CD4-positive, alpha-beta T cell treated with Interleukin-10 for 1 hour (primary cell): Measurements from ENCODE around the gene OR5H14.
"Not testable (repeated sequence)": the region's sequence is repeated elsewhere in the genome, so short reads cannot be mapped to it uniquely, and the experiment has no call there.

Experiments
- DNase-seq: peaks from one replicate; pipeline ENCODE4 v3.0.0-alpha.2; 2020

OR5H14 gene

DNA sequence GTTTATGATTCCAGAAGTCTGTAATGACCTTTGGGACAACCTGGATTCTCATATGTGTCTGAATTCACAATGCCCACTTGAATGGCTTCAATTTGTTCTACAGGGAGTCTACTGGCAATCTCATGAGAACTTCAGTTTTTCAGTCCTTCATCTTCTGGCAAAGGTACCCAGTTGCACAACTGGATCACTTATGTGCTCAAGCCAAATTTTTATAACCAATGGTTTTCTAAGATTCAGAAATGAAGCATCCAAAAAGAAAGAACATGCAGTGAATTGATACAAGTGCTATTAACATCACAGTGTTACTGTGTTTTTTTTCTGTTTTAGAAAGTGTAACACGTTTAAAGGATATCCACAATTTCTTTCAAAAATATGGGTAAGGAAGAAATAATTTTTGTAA is at the start of gene OR5H14:
Gene OR5H14, plus strand, starts transcription at position 301 of the 400 bp plus-strand sequence. CDS start 1,907 bp downstream, outside the sequence.
- DNase-seq, result no peak

GRCh38 chr3:98099848-98100247 is 47.4 kb upstream of the OR5H14 start:
- no peak for DNase-seq

- DNase-seq, result no peak
Measured at GRCh38 chr3:98108162-98108561, 39.1 kb upstream of the OR5H14 start.

GRCh38 chr3:98109807-98110549 is 37.3 kb upstream of the OR5H14 start:
- DNase-seq, result no peak

- DNase-seq, result no peak
Measured at GRCh38 chr3:98110550-98110908, 36.8 kb upstream of the OR5H14 start.

- no peak for DNase-seq
Measured at GRCh38 chr3:98114264-98114663, 33.0 kb upstream of the OR5H14 start.

GRCh38 chr3:98115717-98116116 is 31.6 kb upstream of the OR5H14 start:
- no peak for DNase-seq

DNA sequence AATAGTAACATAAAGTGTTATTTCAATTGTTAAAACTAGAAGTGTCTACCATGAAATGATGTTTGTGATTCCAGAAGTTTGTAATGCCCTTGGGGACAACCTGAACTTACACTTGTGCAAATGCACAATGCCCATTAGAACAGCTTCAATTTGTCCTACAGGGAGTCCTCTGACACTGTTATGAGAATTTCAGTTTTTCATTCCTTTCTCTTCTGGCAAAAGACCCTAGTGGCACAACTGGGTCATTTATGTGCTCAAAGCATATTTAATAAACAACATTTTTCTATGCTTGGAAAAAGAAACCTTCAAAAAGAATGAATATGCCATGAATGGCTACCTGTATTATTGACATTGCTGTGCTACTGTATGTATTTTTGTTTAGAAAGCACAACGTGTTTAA is 16.9 kb upstream of the OR5H14 start, which contains the start of gene OR5H1:
Gene OR5H1, plus strand, starts transcription at position 301 of the 400 bp plus-strand sequence. CDS start 1,977 bp downstream, outside the sequence.
- no peak for DNase-seq

DNA sequence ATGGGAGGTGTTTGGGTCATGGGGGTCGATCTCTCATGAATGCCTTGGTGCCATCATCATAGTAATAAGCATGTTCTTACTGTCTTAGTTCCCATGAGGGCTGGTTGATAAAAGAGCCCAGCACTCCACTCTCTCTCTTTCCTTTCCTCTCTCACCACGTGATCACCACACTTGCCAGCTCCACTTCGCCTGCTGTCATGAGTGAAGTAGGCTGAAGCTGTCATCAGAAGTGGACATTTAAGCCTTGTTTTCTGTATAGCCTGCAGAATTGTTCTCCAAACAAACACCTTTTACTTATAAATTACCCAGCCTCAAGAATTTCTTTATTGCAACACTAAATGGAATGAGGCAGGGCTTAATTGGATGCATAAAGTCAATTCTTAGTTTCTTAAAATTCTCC is 10.6 kb upstream of the OR5H14 start:
- no peak for DNase-seq

DNA sequence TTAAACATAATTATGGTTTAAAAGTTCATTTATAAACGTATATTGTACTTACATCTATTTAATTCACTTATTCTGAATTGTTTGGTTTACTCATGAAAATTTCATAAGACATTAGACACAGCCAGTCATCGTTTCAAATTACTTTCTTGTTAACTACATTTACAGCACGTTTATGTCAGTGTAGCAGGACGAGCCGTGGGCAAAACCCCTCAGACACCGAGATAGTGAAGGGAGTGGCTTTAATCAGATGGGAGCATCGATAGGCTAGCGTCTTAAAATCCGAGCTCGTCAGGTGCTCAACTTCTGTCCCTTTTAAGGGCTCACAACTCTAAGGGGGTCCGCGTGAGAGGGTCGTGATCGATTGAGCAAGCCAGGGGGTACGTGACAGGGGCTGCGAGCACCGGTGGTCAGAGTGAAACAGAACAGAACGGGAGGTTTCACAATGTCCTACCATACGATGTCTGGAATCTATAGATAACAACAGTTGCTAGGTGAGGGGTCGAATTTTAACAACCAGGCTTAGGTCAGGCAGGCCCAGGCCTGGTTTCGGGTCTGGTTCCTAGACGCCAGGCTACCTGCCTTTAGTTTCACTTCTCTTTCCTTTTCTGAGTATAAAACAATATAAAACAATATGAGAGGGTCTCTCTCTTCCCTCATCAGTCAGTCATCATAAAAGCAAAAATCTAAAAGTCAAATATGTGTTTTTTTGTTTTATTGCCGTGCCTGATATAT is 9.3 kb upstream of the OR5H14 start:
- not testable (repeated sequence) for DNase-seq

- no peak for DNase-seq
Measured at GRCh38 chr3:98140531-98140930, 6.7 kb upstream of the OR5H14 start.

DNA sequence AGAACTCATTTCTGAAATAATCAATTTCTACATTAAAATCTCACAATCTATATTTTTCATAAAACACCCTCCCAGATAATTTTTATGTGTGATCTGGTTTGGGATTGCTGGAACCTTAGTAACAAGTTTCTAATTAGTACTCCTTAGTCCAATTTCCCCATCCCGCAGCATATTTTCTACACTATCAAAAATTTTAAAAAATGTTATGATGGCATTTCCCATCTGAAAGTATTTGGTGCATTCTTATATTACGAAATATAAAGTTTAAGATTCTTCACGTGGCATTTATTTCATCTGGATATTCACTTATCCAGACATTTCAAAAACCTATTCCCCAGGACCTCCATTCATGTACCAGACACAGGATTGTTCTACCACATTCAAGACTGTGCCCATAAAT is 1.5 kb downstream of the OR5H14 start:
- DNase-seq, result no peak

DNA sequence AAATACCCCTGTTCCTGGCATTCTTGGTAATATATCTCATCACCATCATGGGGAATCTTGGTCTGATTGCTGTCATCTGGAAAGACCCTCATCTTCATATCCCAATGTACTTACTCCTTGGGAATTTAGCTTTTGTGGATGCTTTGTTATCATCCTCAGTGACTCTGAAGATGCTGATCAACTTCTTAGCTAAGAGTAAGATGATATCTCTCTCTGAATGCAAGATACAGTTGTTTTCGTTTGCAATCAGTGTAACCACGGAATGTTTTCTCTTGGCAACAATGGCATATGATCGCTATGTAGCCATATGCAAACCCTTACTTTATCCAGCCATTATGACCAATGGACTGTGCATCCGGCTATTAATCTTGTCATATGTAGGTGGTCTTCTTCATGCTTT is 2.2 kb downstream of the OR5H14 start:
- DNase-seq, result not testable (repeated sequence)

GRCh38 chr3:98151241-98151640 is 4.0 kb downstream of the OR5H14 start:
- no peak for DNase-seq

- DNase-seq, result no peak
Measured at GRCh38 chr3:98166396-98166795, 19.1 kb downstream of the OR5H14 start, which contains the start of gene OR5H15. OR5H15 (plus strand) TSS chr3:98166696; CDS start chr3:98168700, 2,004 bp downstream.

- DNase-seq, result no peak
Measured at GRCh38 chr3:98171071-98171470, 23.8 kb downstream of the OR5H14 start.

- DNase-seq, result no peak
Measured at GRCh38 chr3:98172621-98173020, 25.3 kb downstream of the OR5H14 start.

DNA sequence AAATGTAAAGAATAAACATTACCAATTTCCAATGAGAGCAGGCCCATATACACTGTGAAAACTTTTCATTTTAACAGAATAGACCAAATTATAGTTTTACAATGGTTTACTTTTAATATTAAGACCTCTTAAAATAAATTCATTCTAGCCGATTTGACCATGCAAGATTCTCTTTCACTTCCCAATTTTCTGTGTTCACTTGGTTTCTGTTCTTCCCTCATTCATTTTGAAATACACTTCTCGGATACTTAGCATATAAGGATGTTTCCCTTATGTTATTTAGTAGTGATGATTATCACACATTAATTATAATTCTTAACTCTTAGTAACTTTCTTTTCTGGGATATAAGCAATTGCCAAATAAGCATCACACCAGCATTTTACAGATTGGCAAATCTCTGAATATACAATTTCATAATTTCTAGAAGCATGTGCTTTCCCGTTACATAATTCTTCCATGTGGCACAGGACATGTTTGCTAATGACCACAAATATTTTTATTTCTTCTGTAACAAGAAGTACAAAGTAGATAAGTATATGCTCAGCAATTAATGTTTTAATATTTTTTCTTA is 33.1 kb downstream of the OR5H14 start:
- no peak for DNase-seq

GRCh38 chr3:98182196-98182595 is 34.9 kb downstream of the OR5H14 start:
- no peak for DNase-seq

DNA sequence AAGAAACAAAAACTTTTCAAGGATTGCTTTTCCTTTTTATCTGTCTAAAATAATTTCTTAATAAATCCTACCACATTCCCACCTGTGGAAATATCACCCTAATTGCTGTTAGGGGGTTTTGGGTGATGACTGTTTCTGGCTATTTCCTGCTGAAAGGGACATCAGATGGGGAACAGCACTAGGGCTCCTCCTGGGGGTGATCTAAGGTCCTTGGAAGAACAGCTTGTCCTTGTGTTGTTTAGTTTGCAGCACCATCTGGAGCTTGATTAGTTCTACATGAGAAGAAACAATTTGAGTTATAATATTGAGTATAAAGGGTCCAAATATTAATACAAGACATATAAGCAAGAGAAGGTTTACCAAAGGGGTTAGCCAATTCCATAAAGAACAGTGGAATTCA is 37.9 kb downstream of the OR5H14 start:
- DNase-seq, result no peak

- peak; percentile 33 for DNase-seq
Measured at GRCh38 chr3:98188545-98188944, 41.3 kb downstream of the OR5H14 start.

DNA sequence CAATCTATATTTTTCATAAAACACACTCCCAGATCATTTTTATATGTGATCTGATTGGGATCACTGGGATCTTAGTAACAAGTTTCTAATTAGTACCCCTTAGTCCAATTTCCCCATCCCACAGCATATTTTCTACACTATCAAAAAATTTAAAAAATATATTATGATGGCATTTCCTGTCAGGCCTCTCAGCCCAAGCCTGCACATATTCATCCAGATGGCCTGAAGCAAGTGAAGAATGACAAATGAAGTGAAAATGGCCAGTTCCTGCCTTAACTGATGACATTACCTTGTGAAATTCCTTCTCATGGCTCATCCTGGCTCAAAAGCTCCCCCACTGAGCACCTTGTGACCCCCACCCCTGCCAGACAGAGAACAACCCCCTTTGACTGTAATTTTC is 43.6 kb downstream of the OR5H14 start:
- DNase-seq, result not testable (repeated sequence)

GRCh38 chr3:98196293-98196692 is 49.0 kb downstream of the OR5H14 start:
- DNase-seq, result not testable (repeated sequence)

- DNase-seq, result no peak
Measured at GRCh38 chr3:98199020-98199419, 51.7 kb downstream of the OR5H14 start.
